Spleen (tissue), 7 donors: ENCODE measurements around the gene CDKN1C.

ENCODE experiments used
- CTCF ChIP-seq, 11 experiments: fragments of 200-600 bp in 7 of 11; fragments of 450-650 bp in 4 of 11; sonication (generic) in 4 of 11; IDR thresholded peaks in 8 of 11; conservative IDR thresholded peaks in 3 of 11; 1 replicate in 7 of 11; 2 replicates in 4 of 11; pipeline versions ENCODE4 v1.4.0 to v1.8.0; 2016 to 2021; ENCODE audit warnings: antibody characterized with exemption in 11 of 11, inconsistent platforms in 4 of 11, mild to moderate bottlenecking in 1 of 11
- POLR2A ChIP-seq, 3 donors: fragments of 450-650 bp; IDR thresholded peaks; one replicate each; pipeline ENCODE4 v1.5.1; 2017; ENCODE audit warnings: antibody characterized with exemption in 3 of 3, mild to moderate bottlenecking in 1 of 3
- POLR2AphosphoS5 ChIP-seq, 3 donors: sonication (generic); formaldehyde crosslinking; IDR thresholded peaks; one replicate each; pipeline ENCODE4 v1.5.1; 2017; ENCODE audit warnings: antibody characterized with exemption in 3 of 3
- donor health status: DM: no; HTN: no; CAD: no; lungs with moderate emphysema.
- donor health status: DM: no; HTN: no; CAD: no.
- donor health status: DM: no; HTN: no; CAD: no.

- TF ChIP-seq POLR2AphosphoS5 (IDR thresholded peaks at IDR 0.05) = peak in 1 of 3 donors; percentile 28
- TF ChIP-seq CTCF (IDR thresholded peaks at IDR 0.05 in 8 of 11, conservative IDR thresholded peaks at IDR 0.05 in 3 of 11) = no peak
- no peak for TF ChIP-seq POLR2A (IDR thresholded peaks at IDR 0.05)
Measured at GRCh38 chr11:2870969-2871680, 14.4 kb downstream of the CDKN1C start.
